ENCODE results near the gene LIN37. TPM values are rescaled to one million over a fixed set of nuclear protein-coding genes. Genes with fewer than 3 reads are reported as not detected.

Gene LIN37
- total RNA-seq, 1 experiment from 2014 or later: 5.9 TPM

- H3K4ac ChIP-seq (ENCODE audit: low read depth, low read length): no peak within 1 kb of the TSS
- H3K56ac ChIP-seq (ENCODE audit: insufficient read length, low read depth, low read length): no peak within 1 kb of the TSS
- Mint-ChIP-seq H3K4me1 (peaks cover 12 to 23% of the 10 kb centered on the region in 2 experiments), H3K27ac (peak within 1 kb of the TSS; percentile 68 to 87 (median 86); a peak in 5 of 7 replicates), H3K27me3 (ENCODE audit: low read depth) (peaks cover 7% of the 10 kb centered on the region), H3K4me3 (peak within 1 kb of the TSS; percentile 91 to 95), H3K9me3 (no peaks in the 10 kb centered on the region), H3K36me3 (ENCODE audit: insufficient read depth in 1 of 3, low read depth in 3 of 3) (peaks cover 0 to 21% (median 18%) of the 10 kb centered on the region in 3 experiments; a peak in 5 of 7 replicates)
- H3K27ac ChIP-seq (ENCODE audit: insufficient read length, low read depth, low read length): no peak within 1 kb of the TSS
- H2BK20ac ChIP-seq (ENCODE audit: low read depth, low read length, poor library complexity, severe bottlenecking): no peak within 1 kb of the TSS
- no peaks in the 10 kb centered on the region for H4K20me1 ChIP-seq (ENCODE audit: control insufficient read depth, insufficient read depth, insufficient read length)
- no peak within 1 kb of the TSS for H2BK5ac ChIP-seq (ENCODE audit: insufficient read length, low read length)
- no peak within 1 kb of the TSS for H3K9ac ChIP-seq (ENCODE audit: extremely low read depth, insufficient read length, low read length)
- no peak within 1 kb of the TSS for H3K23ac ChIP-seq (ENCODE audit: insufficient read length, low read depth, low read length)
- no peaks in the 10 kb centered on the region for H3K79me2 ChIP-seq (ENCODE audit: insufficient read depth, low read length)
- peaks cover 15% of the 10 kb centered on the region for H3K23me2 ChIP-seq (ENCODE audit: insufficient read length, low read depth, low read length, poor library complexity, severe bottlenecking)
- no peaks in the 10 kb centered on the region for H3K9me3 ChIP-seq (ENCODE audit: control insufficient read depth, low read depth, low read length)
- peak; percentile 54 for DNase-seq
- no peaks in the 10 kb centered on the region for H3K4me1 ChIP-seq (ENCODE audit: insufficient read depth, low read length)
- H2AK5ac ChIP-seq (ENCODE audit: insufficient read length, low read length): no peak within 1 kb of the TSS
- H4K91ac ChIP-seq (ENCODE audit: insufficient read length, low read depth, low read length): no peak within 1 kb of the TSS
- no peaks in the 10 kb centered on the region for H3K79me1 ChIP-seq (ENCODE audit: insufficient read depth, low read depth, low read length, poor library complexity, severe bottlenecking)
- H3K4me2 ChIP-seq (ENCODE audit: insufficient read depth, insufficient read length, low read length): peak within 1 kb of the TSS; percentile 43
- WGBS (ENCODE audit: extremely low coverage, insufficient read length, low lambda C conversion rate): no CpG with 5 or more reads among the region's 52 CpGs
- no peak within 1 kb of the TSS for H3K18ac ChIP-seq (ENCODE audit: insufficient read length, low read depth, low read length)
- H2BK15ac ChIP-seq (ENCODE audit: low read depth, low read length): no peak within 1 kb of the TSS
- no peak for TF ChIP-seq CTCF (conservative IDR thresholded peaks at IDR 0.05)
- H3K14ac ChIP-seq (ENCODE audit: insufficient read depth, low read length): peak within 1 kb of the TSS; percentile 73
- no peaks in the 10 kb centered on the region for H3K27me3 ChIP-seq (ENCODE audit: insufficient read depth, low read length)
- no peak within 1 kb of the TSS for H4K8ac ChIP-seq (replicated peaks; ENCODE audit: insufficient read length, low read depth, low read length)
- no peak within 1 kb of the TSS for H2AFZ ChIP-seq (ENCODE audit: low read length)
- no peak within 1 kb of the TSS for H2BK12ac ChIP-seq (ENCODE audit: insufficient read length, low read depth, low read length)
- no peak within 1 kb of the TSS for H3T11ph ChIP-seq (ENCODE audit: low read length)
- H2BK120ac ChIP-seq (ENCODE audit: low read depth, low read length, poor library complexity, severe bottlenecking): no peak within 1 kb of the TSS
- H4K5ac ChIP-seq (ENCODE audit: insufficient read length, low read depth, low read length): no peak within 1 kb of the TSS
Observed at GRCh38 chr19:35756377-35757230, 8.2 kb downstream of the LIN37 start, which contains the start of gene HSPB6. TSS of gene HSPB6 (minus strand) at chr19:35757029. CDS start at chr19:35757008, 21 bp downstream.

Measured in H9 (cell line).